Peyer's patch (tissue), 4 donors: ENCODE measurements around the gene ZNF546. TPM values are rescaled to one million over a fixed set of nuclear protein-coding genes. Genes with fewer than 3 reads are reported as not detected.
"Not testable (repeated sequence)": the region's sequence is repeated elsewhere in the genome, so short reads cannot be mapped to it uniquely, and the experiment has no call there.

ENCODE experiments used
- DNase-seq, 3 donors: peaks; one replicate each; pipeline ENCODE4 v3.0.0-alpha.2; 2017 to 2019
- H3K27ac ChIP-seq, 4 donors: fragments of 200-600 bp; sonication (generic); one replicate each; pipeline ENCODE4 v1.5.1; 2016 to 2019
- H3K27me3 ChIP-seq, 2 donors: fragments of 200-600 bp; sonication (generic); one replicate each; pipeline ENCODE4 v1.5.1; 2019
- H3K36me3 ChIP-seq, 3 donors: fragments of 200-600 bp; sonication (generic); one replicate each; pipeline ENCODE4 v1.5.1; 2016 to 2019
- H3K4me1 ChIP-seq, 4 donors: fragments of 200-600 bp; sonication (generic); one replicate each; pipeline ENCODE4 v1.5.1; 2016 to 2019
- H3K4me3 ChIP-seq, 4 donors: fragments of 200-600 bp; sonication (generic); 1 replicate in 3 of 4; 2 replicates in 1 of 4; pipeline ENCODE4 v1.5.1; 2016 to 2019; ENCODE audit warnings: mild to moderate bottlenecking in 1 of 4
- H3K9me3 ChIP-seq, 4 donors: fragments of 200-600 bp; sonication (generic); one replicate each; pipeline ENCODE4 v1.5.1; 2016 to 2019; ENCODE audit warnings: mild to moderate bottlenecking in 1 of 4
- POLR2A ChIP-seq, 2 donors: fragments of 450-650 bp; IDR thresholded peaks; one replicate each; pipeline ENCODE4 v1.5.1; 2017; ENCODE audit warnings: antibody characterized with exemption in 2 of 2, mild to moderate bottlenecking in 2 of 2, moderate library complexity in 2 of 2
- total RNA-seq, 4 donors: library from RNA; depleted of rRNA; stranded (reverse); fragments of >200 nt; gene quantifications; one replicate each; pipeline ENCODE4 v1.1.0, GENCODE V29; 2016
- TF ChIP-seq, protein P1 (sequence below), 6 experiments: fragments of 450-650 bp in 4 of 6; fragments of 200-600 bp in 2 of 6; sonication (generic) in 1 of 6; IDR thresholded peaks; one replicate each; pipeline ENCODE4 v1.5.1; 2017 to 2019; ENCODE audit warnings: antibody characterized with exemption in 6 of 6, mild to moderate bottlenecking in 3 of 6, moderate library complexity in 1 of 6

The ZNF546 gene
- total RNA-seq, 4 donors from 2014 or later: 3.0 to 5.5 (median 4.8) TPM

DNA sequence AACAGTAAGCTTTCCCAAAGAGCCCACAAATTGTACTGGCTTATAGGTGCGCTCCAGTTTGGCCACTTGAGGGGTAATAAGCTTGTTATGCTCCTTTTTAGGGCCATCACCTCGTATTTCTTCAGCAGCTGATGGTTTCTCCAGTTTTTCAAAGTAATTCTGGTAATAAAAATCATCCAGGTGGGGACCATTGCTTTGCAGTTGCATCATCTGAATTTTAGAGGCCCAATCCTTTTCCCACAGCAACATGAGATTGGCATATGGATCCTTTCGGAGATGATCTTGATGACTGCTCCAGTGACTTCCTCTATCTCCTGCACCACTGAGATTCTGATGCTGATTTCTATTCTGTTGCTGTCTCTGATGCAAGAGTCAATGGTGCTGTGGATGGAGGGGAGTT, 27.1 kb downstream of the ZNF546 start:
- H3K27me3 ChIP-seq: no peaks in the 10 kb centered on the region
- no peaks in the 10 kb centered on the region for H3K4me1 ChIP-seq
- H3K36me3 ChIP-seq: no peaks in the 10 kb centered on the region
- no peak for DNase-seq
- H3K9me3 ChIP-seq: peaks cover 0 to 70% (median 12%) of the 10 kb centered on the region in 4 donors
- H3K27ac ChIP-seq: no peak overlapping the region
- TF ChIP-seq POLR2A (IDR thresholded peaks at IDR 0.05): no peak
- TF ChIP-seq, protein P1, sequence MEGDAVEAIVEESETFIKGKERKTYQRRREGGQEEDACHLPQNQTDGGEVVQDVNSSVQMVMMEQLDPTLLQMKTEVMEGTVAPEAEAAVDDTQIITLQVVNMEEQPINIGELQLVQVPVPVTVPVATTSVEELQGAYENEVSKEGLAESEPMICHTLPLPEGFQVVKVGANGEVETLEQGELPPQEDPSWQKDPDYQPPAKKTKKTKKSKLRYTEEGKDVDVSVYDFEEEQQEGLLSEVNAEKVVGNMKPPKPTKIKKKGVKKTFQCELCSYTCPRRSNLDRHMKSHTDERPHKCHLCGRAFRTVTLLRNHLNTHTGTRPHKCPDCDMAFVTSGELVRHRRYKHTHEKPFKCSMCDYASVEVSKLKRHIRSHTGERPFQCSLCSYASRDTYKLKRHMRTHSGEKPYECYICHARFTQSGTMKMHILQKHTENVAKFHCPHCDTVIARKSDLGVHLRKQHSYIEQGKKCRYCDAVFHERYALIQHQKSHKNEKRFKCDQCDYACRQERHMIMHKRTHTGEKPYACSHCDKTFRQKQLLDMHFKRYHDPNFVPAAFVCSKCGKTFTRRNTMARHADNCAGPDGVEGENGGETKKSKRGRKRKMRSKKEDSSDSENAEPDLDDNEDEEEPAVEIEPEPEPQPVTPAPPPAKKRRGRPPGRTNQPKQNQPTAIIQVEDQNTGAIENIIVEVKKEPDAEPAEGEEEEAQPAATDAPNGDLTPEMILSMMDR (IDR thresholded peaks at IDR 0.05): no peak
- H3K4me3 ChIP-seq: no peak overlapping the region

DNA sequence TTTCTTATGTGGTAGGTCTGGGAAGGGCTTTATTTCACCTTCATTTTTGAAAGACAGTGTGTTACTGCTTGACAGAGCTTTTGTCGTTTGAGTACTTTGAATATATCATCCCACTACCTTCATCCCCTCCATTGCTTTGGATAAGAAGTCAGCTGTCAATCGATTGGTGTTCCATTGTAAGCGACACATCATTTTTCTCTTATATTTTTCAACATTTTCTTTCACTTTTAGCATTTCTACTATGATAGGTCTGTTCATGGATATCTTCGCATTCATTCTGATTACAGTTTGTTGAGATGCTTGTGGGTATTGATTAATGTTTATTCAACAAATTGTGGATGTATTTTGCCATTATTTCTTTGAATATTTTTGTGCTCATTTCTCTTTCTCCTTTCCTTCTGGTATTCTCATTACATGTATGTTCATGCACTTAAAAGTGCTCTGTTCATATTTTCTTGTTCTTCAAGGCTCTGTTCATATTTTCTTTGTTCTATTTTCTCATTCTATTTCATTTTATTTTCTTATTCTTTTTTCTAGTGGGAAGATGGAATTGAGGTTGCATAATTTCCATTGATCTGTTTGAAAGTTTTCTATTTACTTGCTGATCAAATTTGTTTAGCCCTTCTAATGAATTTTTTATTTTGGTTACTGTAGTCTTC, 29.2 kb downstream of the ZNF546 start:
- no peak overlapping the region for H3K4me3 ChIP-seq
- H3K9me3 ChIP-seq: peaks cover 0 to 86% (median 12%) of the 10 kb centered on the region in 4 donors
- DNase-seq: no peak
- H3K27me3 ChIP-seq: no peaks in the 10 kb centered on the region
- TF ChIP-seq, protein P1 (IDR thresholded peaks at IDR 0.05): no peak
- no peak for TF ChIP-seq POLR2A (IDR thresholded peaks at IDR 0.05)
- no peak overlapping the region for H3K27ac ChIP-seq
- no peaks in the 10 kb centered on the region for H3K4me1 ChIP-seq
- no peaks in the 10 kb centered on the region for H3K36me3 ChIP-seq

DNA sequence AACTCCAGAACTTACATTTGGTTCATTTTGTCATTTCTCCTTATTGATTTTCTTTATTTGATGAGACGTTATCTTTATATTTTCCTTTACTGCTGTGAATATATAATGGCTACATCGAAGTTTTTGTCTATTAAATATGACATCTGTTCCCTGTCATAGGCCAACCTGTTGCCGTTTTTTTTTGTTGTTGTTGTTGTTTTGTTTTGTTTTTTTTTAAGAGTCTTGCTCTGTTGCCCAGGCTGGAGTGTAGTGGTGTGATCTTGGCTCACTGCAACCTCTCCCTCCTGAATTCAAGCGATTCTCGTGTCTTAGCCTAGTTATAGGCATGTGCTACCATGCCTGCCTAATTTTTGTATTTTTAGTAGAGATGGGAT, 29.7 kb downstream of the ZNF546 start:
- Histone ChIP-seq H3K36me3 (no peaks in the 10 kb centered on the region), H3K27ac (no peak overlapping the region), H3K27me3 (no peaks in the 10 kb centered on the region), H3K4me1 (no peaks in the 10 kb centered on the region), H3K4me3 (no peak overlapping the region), H3K9me3 (peaks cover 0 to 88% (median 12%) of the 10 kb centered on the region in 4 donors)
- no peak for DNase-seq
- TF ChIP-seq POLR2A (IDR thresholded peaks at IDR 0.05): no peak
- TF ChIP-seq, protein P1 (IDR thresholded peaks at IDR 0.05): no peak

DNA sequence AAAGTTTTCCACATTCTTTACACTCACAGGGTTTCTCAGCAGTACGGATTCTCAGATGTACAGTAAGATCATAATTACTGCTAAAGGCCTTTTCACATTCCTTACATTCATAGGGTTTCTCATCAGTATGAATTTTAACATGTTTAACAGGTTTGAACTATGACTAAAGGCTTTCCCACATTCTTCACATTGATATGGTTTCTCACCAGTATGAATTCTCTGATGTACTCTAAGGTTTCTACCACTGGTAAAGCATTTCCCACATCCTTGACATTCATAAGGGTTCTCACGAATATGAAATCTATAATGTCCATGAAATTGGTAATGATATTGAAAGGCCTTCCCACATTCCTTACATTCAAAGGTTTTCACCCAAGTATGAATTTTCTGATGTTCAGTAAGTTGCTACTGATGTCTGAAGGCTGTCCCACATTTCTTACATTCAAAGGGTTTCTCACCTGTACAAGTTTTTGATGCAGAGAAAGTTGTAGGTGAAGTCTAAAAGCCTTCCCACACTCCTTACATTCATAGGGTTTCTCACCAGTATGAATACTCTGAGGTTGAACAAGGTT, 37.2 kb downstream of the ZNF546 start:
- peaks cover 0 to 85% (median 17%) of the 10 kb centered on the region in 4 donors for H3K9me3 ChIP-seq
- no peaks in the 10 kb centered on the region for H3K27me3 ChIP-seq
- no peak overlapping the region for H3K27ac ChIP-seq
- DNase-seq: no peak
- TF ChIP-seq, protein P1 (IDR thresholded peaks at IDR 0.05): no peak
- no peak for TF ChIP-seq POLR2A (IDR thresholded peaks at IDR 0.05)
- H3K4me1 ChIP-seq: no peaks in the 10 kb centered on the region
- no peaks in the 10 kb centered on the region for H3K36me3 ChIP-seq
- no peak overlapping the region for H3K4me3 ChIP-seq

DNA sequence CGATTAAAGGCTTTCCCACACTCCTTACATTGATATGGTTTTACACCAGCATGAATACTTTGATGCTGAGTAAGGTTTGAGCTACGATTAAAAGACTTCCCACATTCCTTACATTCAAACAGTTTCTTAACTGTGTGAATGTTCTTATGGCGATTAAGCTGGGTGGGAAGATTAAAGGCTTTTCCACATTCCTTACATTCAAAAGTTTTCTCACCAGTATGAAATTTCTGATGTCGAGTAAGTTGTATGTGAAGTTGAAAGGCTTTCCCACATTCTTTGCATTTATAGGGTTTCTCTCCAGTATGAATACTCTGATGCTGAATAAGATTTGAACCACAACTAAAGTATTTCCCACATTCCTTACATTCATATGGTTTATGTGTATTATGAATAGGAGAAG, 39.1 kb downstream of the ZNF546 start:
- H3K9me3 ChIP-seq: peaks cover 0 to 67% (median 17%) of the 10 kb centered on the region in 4 donors
- no peak overlapping the region for H3K4me3 ChIP-seq
- TF ChIP-seq, protein P1 (IDR thresholded peaks at IDR 0.05): no peak
- TF ChIP-seq POLR2A (IDR thresholded peaks at IDR 0.05): no peak
- no peak overlapping the region for H3K27ac ChIP-seq
- H3K36me3 ChIP-seq: no peaks in the 10 kb centered on the region
- no peaks in the 10 kb centered on the region for H3K27me3 ChIP-seq
- no peak for DNase-seq
- no peaks in the 10 kb centered on the region for H3K4me1 ChIP-seq

DNA sequence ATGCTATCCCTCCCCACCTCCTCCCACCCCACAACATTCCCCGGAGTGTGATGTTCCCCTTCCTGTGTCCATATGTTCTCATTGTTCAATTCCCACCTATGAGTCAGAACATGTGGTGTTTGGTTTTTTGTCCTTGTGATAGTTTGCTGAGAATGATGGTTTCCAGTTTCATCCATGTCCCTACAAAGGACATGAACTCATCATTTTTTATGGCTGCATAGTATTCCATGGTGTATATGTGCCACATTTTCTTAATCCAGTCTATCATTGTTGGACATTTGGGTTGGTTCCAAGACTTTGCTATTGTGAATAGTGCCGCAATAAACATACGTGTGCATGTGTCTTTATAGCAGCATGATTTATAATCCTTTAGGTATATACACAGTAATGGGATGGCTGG, 41.2 kb downstream of the ZNF546 start:
- not testable (repeated sequence) for H3K27me3 ChIP-seq, H3K4me3 ChIP-seq, H3K4me1 ChIP-seq, DNase-seq, H3K36me3 ChIP-seq, H3K27ac ChIP-seq
- H3K9me3 ChIP-seq: peaks cover 0 to 51% (median 13%) of the 10 kb centered on the region in 4 donors

DNA sequence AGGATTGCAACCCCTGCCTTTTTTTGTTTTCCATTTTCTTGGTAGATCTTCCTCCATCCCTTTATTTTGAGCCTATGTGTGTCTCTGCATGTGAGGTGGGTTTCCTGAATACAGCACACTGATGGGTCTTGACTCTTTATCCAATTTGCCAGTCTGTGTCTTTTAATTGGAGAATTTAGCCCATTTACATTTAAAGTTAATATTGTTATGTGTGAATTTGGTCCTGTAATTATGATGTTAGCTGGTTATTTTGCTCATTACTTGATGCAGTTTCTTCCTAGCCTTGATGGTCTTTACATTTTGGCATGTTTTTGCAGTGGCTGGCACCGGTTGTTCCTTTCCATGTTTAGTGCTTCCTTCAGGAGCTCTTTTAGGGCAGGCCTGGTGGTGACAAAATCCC, 44.9 kb downstream of the ZNF546 start:
- not testable (repeated sequence) for DNase-seq, H3K4me3 ChIP-seq, H3K4me1 ChIP-seq, H3K27ac ChIP-seq, H3K27me3 ChIP-seq
- H3K36me3 ChIP-seq: peaks cover 0 to 37% (median 3%) of the 10 kb centered on the region in 3 donors
- H3K9me3 ChIP-seq: peaks cover 0 to 38% (median 4%) of the 10 kb centered on the region in 4 donors
